Right renal cortex interstitium (tissue), 3 donors: Measurements from ENCODE around the gene CALD1. TPM values are rescaled to one million over a fixed set of nuclear protein-coding genes. Genes with fewer than 3 reads are reported as not detected.
A peak's percentile ranks its signal among the peaks of the same experiment; 100 is the strongest.

ENCODE experiments used
- DNase-seq, 3 donors: peaks; one replicate each; pipeline ENCODE4 v3.0.0-alpha.2; 2013; ENCODE audit warnings: low read depth in 3 of 3, low spot score in 2 of 3
- polyA plus RNA-seq, 3 donors: library from polyadenylated mRNA; unstranded; fragments of 120-200 nt; gene quantifications; one replicate each; pipeline ENCODE4 v1.2.1, GENCODE V29; 2013; ENCODE audit not compliant: insufficient read length in 3 of 3

The CALD1 gene
- polyA plus RNA-seq, 3 donors = 244 to 292 (median 257) TPM

DNA sequence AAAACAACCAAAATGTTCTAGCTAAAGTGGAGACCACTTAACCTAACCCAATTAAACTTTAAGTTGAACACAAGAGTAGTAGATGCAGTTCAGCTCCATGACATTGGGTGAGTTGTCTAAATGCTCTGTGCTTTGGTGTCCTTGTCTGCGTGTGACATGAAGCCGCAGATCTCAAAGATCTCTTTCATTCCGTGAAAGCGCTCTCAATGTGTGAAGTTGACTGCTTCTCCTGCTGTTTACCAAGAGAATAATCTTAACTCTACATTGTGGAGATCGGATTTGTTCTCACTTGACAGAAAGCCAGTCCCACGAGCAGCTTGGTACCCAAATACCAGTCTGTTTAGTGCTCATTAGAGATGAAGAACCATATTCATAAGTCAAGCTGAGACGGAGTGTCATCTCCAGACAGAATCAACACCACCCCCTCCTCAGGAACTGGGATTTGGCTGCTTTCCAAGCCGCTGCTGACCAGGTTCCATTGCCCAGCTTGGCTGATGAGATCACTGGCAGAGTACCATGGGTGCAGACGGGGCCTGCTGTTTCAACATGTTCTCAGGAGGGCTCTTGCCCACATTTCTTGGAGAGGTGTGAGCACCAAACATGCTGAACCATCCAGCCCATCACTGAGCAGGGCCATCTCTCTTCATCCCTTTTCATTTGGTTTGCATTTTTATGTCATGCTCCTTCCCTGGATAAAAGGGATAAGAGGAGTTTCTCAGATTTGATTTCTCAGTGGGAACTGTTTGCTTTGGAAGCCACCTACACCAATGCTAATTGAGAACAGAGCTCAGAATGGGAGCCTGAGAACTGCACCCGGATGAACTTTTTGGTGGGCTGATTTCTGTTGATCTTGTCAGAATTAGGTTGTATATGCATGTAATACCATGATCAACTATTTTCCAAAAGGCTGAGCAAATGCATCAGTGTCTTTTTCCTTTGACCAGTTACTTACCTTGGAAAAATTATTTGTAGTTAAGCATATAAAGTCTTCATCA lies 111.1 kb downstream of the CALD1 start:
- DNase-seq = no peak

DNA sequence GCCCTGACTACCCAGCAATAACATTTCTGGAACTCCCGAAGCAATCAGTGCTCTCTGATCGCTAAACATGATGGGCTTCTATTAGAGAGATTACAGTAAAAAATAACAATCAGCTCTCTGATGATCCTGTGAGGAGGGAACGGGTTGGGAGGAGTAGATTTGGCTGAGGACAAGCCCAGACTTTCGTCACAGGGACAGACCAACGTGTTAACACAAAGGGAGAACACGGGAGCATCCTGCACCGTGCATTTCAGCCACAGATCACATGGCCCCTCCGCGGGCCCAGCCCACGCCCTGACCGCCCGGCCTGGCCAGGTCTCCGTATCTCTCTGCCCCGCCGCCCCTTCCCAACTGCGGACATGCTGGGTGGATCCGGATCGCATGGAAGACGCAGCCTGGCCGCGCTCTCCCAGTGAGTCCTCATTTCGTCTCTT lies 111.8 kb downstream of the CALD1 start:
- peak; percentile 74 to 81 (median 80) for DNase-seq

DNA sequence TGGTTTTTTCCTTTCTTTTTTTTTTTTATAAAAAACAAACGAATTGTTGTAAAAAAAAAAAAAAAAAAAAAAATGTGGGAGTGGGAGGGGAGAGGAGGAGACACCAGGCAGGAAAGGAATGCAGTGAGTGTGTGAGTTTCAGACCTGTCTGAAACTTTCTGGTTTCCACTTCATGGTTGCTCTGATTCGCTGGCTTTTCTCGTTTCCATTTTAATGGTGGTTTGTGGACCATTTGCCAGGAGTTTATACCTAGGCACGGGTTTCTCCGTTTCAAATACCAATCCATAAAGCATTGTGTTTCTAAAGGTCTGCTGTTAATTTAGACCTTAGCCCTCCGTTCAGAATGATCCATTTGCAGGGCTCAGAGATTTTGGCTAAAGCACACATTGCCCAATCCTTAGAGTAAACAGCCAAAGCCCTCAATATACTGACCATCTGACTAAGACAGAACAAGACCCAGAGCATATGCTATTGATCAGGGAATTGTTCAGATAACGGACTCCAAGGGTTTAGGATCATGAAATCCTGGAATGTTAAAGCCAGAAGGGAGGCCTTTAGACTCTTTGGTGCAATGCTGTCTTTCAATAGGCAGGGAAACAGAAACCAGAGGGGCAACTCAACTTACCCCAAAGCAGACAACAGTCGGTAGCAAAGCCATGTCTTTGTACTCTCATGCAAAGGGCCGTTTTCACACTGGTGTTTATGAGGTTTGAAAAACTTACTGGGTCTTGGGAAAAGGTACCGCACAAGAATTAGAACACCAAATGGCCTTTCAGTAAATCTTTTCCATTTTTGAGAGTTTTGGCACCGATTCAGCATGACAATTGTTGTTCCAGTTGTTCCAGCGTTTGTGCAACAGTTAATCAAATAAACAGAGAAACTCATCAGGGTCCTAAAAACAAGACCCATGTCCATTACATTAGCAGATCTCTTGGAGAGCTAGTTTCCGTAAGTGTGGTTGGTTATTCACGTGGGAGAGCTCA lies 112.6 kb downstream of the CALD1 start:
- peak in 2 of 3 donors; percentile 43 to 45 for DNase-seq

DNA sequence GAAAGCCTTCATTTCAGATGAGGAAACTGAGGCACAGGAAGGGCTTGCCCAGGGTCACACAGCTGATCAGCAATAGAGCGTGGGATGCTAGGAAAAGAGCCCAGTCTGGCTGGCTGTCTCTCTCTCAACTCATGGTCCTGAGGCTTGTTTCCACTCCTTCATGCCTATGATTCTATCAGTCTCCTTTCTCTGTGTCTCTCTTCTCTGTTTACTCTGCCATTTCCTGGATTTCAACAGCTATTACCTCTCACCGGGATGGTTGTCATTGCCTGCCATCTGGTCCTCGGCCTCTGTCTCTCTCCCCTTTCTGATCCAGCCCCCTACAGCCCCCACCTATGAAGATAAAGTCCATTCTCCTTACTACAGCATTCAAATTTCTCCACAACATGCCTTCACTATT lies 113.5 kb downstream of the CALD1 start:
- DNase-seq = no peak

DNA sequence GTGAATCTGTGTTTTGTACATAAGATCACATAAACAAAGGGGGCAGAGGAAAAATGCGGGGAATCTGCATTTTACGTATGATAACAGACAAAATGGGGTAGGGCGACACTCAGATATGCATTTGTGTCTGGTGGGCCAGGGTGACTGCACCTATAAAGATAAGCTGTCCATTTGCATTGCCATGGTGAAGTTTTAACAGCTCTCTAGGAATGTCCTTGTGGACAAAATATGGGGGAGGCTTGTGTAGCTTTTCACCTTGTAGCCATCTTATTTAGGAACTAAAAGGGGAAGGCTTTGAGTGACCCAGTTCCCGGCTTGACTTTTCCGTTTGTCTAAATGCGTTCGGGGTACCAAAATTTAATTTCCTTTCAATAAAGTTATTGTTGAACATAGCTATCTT lies 114.5 kb downstream of the CALD1 start:
- DNase-seq = no peak

DNA sequence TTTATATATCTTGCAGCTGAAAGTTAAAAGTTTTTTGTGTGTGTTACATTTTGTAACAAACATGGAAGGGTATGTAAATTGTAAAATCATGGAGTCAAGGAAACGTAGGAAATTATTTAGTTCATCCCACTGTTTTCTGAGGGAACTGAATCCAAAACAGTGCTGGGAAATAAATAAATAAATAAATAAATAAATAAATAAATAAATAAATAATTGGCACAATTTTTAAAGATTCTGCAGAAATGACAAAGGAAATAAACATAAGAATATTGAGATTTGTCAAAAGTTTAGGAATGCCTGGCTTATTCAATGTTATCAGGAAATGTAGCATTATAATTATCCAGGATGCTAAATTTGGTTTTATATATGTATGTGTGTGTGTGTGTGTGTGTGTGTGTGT lies 115.5 kb downstream of the CALD1 start:
- no peak for DNase-seq

DNA sequence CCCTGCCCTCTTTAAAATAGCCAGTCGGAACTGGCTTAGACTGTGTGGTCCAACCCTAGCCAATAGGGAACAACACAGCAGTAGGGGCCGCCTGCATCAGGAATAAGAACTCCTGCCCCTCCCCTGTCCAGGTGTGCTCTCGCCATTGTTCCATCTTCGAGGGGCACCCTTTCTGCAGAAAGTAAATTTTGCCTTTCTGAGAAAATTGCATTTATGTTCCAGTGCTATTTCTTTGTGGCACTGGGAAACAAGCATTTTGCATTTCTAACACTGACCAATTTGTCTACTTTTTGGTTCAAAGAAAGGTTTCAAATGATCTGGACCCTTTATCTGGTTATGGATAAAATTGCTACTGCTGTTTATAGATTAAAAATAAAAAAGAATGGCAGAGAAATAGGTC lies 116.6 kb downstream of the CALD1 start:
- DNase-seq = no peak

DNA sequence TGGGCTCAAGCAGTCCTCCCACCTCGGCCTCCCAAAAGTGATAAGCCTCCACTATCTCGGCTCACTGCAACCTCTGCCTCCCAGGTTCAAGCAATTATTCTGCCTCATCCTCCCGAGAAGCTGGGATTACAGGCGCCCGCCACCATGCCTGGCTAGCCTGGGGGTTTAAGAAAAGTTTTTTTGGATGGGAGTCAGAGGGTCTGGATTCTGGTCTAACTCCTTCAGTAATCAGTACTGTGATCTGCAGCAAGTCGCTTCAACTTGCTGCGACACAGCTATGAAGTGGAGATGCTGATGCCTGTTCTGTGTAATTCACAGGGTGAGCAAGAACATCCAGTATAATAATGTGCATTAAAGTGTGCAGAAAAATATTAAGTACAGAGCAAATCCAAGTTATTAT lies 118.5 kb downstream of the CALD1 start:
- no peak for DNase-seq

DNA sequence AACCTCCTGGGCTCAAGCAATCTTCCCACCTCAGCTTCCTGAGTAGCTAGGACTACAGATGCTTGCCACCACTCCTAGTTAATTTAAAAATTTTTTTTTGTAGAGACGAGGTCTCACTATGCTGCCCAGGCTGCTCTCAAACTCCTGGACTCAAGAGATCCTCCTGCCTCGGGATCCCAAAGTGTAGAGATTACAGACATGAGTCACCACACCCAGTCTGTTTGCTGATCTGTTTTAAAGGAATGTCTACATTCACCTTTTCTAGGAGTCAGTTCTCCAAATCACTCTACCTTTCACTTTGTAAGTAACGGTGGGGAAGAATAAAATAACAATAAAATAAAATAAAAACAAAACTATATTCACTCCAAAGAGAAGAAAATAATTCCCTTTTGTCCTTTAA lies 120.3 kb downstream of the CALD1 start:
- DNase-seq = no peak

DNA sequence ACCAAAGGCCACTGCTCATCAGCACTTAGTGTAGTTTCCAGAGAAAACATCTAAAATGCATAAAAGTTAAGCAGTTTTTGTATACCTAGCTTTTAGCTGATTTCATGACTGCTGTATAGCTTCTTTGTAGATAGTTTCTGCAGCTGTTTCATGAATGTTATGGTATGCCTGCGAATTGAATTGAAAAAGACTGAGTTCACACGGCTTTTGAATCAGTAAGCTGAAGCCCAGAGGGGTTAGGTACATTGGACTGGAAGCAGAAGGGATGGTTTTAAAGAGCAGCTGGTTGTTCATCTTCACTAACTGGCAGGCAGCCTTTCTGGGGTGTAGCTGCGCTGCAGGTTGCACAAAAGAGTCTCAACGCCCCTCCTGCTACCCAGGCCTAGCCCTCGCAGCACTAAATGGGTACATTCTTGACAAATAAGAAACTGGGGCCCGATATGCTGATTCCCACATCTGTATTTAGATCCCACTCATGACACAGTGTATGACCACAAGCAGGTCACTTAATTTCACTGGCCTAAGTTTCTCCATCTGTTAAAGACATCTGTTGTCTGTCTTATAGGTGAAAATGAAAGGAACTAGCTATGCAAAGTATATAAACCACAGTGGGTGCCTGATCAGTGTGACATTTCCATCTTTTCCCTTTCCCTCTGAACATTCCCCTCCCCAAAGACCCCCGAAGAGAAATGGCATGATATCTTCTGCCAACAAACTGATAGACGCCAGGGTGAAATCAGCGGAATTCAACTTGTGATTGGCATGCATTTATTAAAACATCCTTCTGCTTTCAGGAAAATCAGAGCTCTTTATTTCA lies 120.9 kb downstream of the CALD1 start:
- no peak for DNase-seq

DNA sequence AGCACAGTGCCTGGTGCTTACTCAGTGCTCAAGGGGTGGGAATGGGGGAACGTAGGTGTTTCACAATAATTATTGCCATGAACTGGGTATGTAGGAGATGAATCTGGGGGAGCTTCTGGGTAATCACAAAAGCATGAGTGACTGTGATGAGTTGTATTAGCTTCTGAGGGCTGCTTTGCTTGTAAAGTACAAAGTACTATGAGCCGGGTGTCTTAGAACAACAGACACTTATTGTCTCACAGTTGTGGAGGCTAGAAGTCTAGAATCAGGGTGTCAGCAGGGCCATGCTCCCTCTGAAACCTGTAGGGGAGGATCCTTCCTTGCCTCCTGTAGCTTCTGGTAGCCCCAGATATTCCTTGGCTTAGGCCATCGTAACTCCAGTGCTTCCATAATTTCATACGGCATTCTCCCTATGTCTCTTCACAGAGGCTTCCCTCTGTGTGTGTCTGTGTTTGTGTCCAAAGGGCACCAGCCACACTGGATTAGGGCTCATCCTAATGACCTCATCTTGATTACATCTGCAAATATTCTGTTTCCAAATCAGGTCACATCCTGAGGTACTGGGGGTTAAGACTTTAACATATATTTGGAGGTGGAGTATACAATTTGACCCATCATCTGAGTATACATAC lies 122.1 kb downstream of the CALD1 start:
- no peak for DNase-seq

DNA sequence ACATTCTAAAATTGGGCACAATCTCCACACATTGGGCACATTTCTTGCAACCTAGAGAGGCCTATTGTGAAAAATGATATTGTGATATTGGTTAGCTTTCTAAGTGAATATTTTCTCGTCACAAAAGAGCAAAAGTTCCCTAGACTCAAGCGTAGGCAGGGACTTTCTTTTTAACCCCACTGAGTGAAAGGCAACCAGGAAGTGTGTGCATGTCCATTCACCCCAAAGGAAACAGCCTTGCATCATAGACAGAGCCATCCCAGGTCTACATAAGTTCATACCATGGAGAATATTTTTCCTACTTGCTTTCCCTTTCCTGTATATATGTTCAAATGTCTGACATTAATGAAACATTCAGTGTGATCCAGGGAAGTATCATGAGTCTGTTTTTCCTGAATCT lies 122.6 kb downstream of the CALD1 start:
- no peak for DNase-seq

DNA sequence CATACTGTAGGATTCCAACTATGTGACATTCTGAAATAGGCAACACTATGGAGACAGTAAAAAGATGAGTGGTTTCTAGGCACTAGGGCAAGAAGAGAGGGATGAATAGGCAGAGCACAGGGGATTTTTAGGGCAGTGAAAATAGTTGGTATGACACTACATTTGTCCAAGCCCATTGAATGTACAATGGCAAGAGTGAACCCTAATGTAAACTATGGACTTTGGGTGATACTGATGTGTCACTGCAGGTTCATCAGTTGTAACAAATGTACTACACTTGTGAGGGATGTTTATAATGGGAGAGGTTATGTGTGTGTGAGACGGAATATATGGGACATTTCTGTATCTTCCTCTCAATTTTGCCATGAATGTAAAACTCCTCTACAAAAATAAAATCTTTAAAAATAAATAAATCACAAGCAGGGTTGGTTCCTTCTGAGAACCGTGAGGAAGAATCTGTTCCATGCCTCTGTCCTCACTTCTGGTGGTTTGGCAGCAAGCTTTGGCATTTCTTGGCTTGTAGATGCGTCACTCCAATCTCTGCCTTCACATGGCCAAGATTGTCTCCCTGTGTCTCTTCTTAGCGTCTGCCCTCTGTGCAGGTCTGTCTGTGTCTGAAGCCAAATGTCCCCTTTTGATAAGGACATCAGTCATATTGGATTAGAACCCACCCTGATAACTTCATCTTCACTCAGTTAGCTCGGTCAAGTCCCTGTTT lies 123.8 kb downstream of the CALD1 start:
- no peak for DNase-seq

DNA sequence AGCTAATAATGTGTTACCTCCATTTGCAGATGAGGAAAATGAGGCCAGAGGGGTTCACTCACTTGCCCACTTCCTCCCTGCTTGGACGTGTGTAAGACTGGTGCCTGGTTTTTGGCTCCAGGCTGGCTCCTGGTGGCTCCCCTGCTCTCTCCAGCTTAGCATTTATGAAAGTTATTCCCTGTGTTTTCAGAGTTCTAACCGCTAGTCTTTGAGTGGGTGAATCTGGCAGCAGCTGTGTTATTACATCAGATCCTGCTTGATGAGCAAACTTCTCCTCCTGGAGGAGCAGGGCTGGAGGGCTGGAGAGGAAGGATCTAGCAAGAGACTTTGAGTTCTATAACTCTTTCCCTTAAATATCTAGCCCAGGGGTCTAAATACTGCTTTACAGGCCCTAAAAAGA lies 125.9 kb downstream of the CALD1 start:
- DNase-seq = no peak

DNA sequence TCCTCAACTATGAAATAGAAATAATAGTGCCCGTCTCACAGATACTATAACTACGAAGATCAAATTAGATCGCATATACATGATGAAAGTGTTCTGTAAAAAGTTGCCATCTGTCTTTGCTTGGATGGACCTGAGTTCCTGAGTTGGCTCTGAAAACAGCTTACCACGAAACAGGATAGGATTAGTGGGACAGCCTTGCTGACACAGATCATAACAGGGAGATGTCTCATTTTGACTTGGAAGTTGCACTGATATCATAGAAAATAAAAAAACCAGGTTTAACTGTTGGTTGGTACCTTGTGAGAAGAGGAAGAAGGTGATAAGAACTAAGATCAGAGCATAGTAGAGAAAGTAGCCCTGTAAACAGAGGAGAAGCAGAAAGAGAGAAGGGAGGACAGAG lies 127.6 kb downstream of the CALD1 start:
- no peak for DNase-seq

DNA sequence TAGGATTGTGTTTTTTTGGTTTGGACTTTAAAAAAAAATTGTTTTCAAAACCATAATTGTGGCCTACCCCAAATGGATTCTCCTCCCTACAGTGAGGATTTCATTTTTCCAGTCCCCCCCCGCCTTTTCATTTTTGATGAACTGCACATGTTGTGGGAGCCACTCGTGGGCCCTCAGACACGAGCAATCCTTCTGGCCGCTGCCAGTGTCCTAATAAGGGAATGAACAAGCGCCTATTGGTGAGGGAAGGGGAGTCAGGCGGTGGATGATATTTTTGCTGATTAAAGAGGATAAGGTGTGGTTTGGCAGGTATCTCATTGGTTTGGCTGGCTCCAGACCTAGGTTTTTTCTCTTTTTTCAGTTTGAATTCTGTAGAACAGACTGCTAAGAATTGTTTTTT lies 128.2 kb downstream of the CALD1 start:
- DNase-seq = no peak

DNA sequence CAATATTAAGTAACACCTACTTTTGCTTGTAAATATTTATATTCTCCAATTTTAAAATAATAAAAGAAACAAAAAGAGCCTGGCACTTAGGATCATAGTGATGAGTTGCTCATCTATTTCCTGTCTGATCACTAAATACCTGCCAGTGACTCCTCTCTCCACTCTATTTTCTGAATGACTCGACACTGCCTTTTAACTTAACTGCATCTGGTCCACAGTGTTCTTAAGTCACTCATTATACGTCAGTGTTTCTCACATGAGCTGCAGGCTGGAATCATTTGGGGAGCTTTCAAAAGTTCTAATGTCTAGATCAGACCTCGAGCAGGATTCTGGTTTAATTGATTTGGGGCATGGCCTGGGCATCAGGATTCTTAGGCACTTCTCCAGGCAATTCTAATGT lies 128.9 kb downstream of the CALD1 start:
- DNase-seq = no peak

DNA sequence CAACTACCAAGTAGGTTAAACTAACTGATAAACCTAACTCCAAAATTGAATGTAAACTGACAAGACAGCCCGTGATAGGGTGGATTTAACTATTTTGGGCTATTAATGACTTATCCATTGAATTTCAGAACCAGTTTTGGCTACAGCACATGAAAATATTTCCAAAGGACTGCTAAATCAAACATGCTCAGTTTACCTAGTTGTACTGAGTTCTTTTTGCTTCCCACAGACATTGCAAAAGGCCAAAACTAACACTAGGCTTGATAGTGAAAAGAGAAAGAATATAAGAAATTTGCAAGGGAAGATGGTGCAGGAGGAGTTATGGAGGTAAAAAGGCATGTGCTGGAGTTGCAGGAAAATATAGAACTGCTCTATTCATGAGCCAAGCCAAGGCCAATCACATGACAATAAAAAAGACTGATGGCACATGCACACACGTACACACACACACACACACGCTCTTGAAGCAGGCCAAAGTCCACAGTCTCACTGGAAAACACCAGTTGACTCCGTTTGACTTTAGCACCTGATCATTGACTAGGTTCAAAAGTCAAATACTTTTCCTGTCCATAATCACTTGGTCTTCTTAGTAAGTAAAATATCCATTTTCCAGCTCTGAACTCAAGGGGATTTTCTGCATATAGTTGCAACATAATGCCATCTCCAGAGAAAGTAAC lies 130.9 kb downstream of the CALD1 start:
- no peak for DNase-seq

DNA sequence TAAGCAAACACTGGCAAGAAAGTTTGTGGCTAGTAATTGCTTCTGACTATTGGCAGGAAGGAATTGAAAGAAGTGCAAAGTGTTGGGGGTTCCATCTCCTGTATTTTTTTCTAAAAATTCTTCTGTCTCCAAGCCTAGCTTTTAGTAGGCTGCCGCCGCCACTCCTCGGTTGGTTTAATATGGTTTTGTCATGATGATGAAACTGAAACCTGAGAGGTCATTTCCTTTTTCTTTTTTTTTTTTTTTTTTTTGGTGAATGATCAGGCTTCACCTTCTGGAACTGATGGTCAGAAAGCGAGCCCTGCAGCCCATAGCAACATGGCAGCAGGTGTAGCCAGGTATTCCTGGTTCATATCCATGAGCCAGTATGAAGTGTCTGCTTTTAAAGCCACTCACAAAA lies 131.5 kb downstream of the CALD1 start:
- no peak for DNase-seq
